Measurements from ENCODE around the gene ELAVL1. TPM values are rescaled to one million over a fixed set of nuclear protein-coding genes. Genes with fewer than 3 reads are reported as not detected.
"Not testable (repeated sequence)": the region's sequence is repeated elsewhere in the genome, so short reads cannot be mapped to it uniquely, and the experiment has no call there.

Gene ELAVL1
- total RNA-seq, 1 experiment from 2014 or later, result 87.2 TPM

DNA sequence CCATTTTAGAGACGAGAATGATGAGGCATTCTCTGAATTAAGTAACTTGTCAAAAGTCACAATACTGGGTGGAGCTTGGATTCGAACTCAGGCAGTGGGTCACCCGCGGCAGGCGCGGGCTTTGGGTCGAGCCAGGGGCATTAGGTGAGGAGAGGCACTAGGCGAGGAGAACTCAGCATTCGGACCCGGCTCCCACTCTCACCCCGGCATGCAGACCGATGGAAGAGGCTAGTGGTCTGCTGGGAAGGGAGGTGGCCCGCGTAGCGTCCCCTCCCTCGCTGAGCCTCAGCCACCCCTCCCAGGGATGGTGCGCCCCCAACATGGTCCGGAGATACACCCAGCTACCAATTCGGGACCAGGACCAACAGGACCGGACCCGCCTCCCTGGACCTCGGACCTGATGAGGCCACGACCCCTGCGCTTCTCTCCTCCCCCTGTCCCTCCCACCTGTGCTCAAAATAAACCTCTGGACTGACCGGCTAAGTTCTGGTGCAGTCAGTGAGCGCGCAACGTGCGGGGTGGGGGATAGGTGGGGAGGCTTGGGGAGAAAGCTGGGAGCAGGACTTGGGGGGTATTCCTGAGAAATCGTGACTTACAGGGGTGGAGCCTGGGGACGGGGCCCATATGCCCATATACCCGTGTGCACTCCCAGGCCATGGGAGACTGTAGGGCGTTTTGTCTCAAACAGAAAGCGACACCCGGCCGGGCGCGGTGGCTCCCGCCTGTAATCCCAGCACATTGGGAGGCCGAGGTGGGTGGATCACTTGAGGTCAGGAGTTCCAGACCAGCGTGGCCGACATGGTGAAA is 86.6 kb downstream of the ELAVL1 start:
- Histone ChIP-seq H3K9me2 (replicated peaks; ENCODE audit: low read length) (no peaks in the 10 kb centered on the region), H3K9ac (ENCODE audit: low read length) (no peak overlapping the region), H3K27ac (ENCODE audit: low read length) (no peak overlapping the region), H3K4me2 (ENCODE audit: low read length) (peak overlapping the region; percentile 90; the same call in 1 of the 2 replicates), H3F3A (ENCODE audit: low read length, unreplicated experiment) (no peaks in the 10 kb centered on the region), H3K9me3 (ENCODE audit: low read length) (no peaks in the 10 kb centered on the region), H3K4me1 (ENCODE audit: insufficient read depth, low read length) (peaks cover 33% of the 10 kb centered on the region), H2AFZ (ENCODE audit: low read length) (no peak overlapping the region), H4K20me1 (ENCODE audit: low read length) (0 out of 2 replicates have a peak, but pooled peaks cover 4% of the 10 kb centered on the region), H3K36me3 (ENCODE audit: low read depth, low read length) (no peaks in the 10 kb centered on the region; the same call in 1 of the 2 replicates), H3K4me3 (ENCODE audit: low read length) (0 out of 2 replicates have a peak overlapping the region, but pooled peaks have one; percentile 74), H3K27me3 (ENCODE audit: low read length) (no peaks in the 10 kb centered on the region), H3K79me2 (ENCODE audit: low read length) (peaks cover 9% of the 10 kb centered on the region; the same call in 1 of the 2 replicates)
- intact Hi-C loops (cut with micrococcal nuclease), result no loop called here
- ChIA-PET CTCF (interaction anchor here (1.7 to 2.6 kb wide), 3 partner anchors 15 to 50 kb away, joined by 7 to 19 read pairs (median 8); partner anchors contain the start of gene MAP2K7), POLR2A (ENCODE audit: unreplicated experiment) (interaction anchor here (0.6 kb wide), 1 partner anchor 524 kb away, joined by 4 read pairs; no protein-coding TSS in a partner anchor)
- TF ChIP-seq EZH2 (IDR thresholded peaks at IDR 0.05; ENCODE audit: low read length, unreplicated experiment) (no peak), EZH2phosphoT487 (IDR thresholded peaks at IDR 0.05; ENCODE audit: borderline replicate concordance, low read length) (no peak)
- TF ChIP-seq, protein P1, sequence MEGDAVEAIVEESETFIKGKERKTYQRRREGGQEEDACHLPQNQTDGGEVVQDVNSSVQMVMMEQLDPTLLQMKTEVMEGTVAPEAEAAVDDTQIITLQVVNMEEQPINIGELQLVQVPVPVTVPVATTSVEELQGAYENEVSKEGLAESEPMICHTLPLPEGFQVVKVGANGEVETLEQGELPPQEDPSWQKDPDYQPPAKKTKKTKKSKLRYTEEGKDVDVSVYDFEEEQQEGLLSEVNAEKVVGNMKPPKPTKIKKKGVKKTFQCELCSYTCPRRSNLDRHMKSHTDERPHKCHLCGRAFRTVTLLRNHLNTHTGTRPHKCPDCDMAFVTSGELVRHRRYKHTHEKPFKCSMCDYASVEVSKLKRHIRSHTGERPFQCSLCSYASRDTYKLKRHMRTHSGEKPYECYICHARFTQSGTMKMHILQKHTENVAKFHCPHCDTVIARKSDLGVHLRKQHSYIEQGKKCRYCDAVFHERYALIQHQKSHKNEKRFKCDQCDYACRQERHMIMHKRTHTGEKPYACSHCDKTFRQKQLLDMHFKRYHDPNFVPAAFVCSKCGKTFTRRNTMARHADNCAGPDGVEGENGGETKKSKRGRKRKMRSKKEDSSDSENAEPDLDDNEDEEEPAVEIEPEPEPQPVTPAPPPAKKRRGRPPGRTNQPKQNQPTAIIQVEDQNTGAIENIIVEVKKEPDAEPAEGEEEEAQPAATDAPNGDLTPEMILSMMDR (conservative IDR thresholded peaks at IDR 0.05; ENCODE audit: low read depth, low read length), result no peak
- ATAC-seq (no peak), DNase-seq (no peak)
- no TSS peak for BruUV-seq (replicated peaks)

DNA sequence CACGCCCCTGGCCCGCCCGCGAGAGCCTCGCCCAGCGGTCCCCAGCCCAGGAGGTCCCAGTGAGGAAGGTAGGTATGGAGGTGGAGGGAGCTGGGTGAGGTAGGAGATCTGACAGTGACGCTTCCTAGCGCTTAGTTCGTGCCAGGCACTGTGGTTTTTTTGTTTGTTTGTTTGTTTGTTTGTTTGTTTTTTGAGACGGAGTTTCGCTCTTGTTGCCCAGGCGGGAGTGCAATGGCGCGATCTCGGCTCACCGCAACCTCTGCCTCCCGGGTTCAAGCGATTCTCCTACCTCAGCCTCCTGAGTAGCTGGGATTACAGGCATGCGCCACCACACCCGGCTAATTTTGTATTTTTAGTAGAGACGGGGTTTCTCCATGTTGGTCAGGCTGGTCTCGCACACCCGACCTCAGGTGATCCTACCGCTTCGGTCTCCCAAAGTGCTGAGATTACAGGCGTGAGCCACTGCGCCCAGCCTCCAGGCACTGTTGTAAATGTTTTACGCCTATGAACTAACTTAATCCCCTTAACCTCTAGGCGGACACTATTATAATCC is 87.3 kb downstream of the ELAVL1 start:
- ATAC-seq; H3F3A ChIP-seq (ENCODE audit: low read length, unreplicated experiment); H3K79me2 ChIP-seq (ENCODE audit: low read length); POLR2A ChIA-PET (ENCODE audit: unreplicated experiment); H3K27me3 ChIP-seq (ENCODE audit: low read length); intact Hi-C loops (cut with micrococcal nuclease); H3K36me3 ChIP-seq (ENCODE audit: low read depth, low read length); H4K20me1 ChIP-seq (ENCODE audit: low read length); H3K9me2 ChIP-seq (replicated peaks; ENCODE audit: low read length); H3K9me3 ChIP-seq (ENCODE audit: low read length); H3K27ac ChIP-seq (ENCODE audit: low read length); DNase-seq; BruUV-seq (replicated peaks): not testable (repeated sequence)
- peaks cover 33% of the 10 kb centered on the region for H3K4me1 ChIP-seq (ENCODE audit: insufficient read depth, low read length)
- CTCF ChIA-PET, result interaction anchor here (0.6 to 1.7 kb wide), 4 partner anchors 15 to 240 kb away, joined by 3 to 8 read pairs (median 6); no protein-coding TSS in a partner anchor
- H3K4me3 ChIP-seq (ENCODE audit: low read length), result peak overlapping the region; percentile 74
- peak overlapping the region; percentile 87 for H2AFZ ChIP-seq (ENCODE audit: low read length)
- H3K4me2 ChIP-seq (ENCODE audit: low read length), result peak overlapping the region; percentile 90
- peak overlapping the region; percentile 73; the same call in 1 of the 2 replicates for H3K9ac ChIP-seq (ENCODE audit: low read length)

DNA sequence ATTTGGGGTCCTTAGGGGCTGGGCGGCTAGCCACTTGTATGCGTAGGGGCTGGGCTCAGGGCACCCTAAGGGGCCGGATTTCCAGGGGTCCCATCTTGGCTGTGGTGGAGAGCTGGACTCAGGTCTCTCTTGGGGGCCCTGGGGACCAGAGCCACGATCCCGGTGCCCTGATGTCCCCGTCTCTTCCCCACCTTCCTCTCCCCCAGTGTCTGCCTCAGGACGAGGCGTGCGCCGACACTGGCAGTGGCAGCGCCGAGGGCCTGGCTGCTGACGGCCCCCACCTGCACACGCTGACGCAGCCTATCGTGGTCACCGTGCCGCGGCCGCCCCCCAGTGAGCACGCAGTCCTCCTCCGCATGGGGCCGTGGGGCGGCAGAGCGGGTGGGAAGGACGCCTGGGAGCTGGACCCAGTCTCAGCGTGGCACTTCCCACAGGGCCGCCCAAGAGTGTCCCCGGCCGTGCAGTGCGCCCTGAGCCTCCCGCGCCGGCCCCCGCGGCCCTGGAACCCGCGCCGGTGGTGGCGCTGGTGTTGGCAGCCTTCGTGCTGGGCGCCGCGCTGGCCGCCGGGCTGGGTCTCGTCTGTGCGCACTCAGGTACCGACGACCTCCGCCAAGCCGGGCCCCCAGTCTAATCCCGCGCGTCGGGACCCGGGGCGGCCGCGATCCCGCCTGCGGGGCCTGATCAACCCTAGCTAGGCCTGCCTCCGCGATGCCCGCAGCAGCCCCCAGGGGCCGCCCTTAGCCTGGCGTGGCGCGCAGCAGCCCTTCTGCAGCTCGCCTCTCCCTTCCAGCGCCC is 88.0 kb downstream of the ELAVL1 start:
- Histone ChIP-seq H3K79me2 (ENCODE audit: low read length) (peaks cover 9% of the 10 kb centered on the region; the same call in 1 of the 2 replicates), H3K4me2 (ENCODE audit: low read length) (peak overlapping the region; percentile 90), H3K4me1 (ENCODE audit: insufficient read depth, low read length) (peaks cover 33% of the 10 kb centered on the region), H3K4me3 (ENCODE audit: low read length) (peak overlapping the region; percentile 74), H3K9me3 (ENCODE audit: low read length) (no peaks in the 10 kb centered on the region), H3K36me3 (ENCODE audit: low read depth, low read length) (no peaks in the 10 kb centered on the region; the same call in 1 of the 2 replicates), H3K9ac (ENCODE audit: low read length) (peak overlapping the region; percentile 73), H3K9me2 (replicated peaks; ENCODE audit: low read length) (no peaks in the 10 kb centered on the region), H3K27ac (ENCODE audit: low read length) (no peak overlapping the region), H4K20me1 (ENCODE audit: low read length) (0 out of 2 replicates have a peak, but pooled peaks cover 4% of the 10 kb centered on the region), H3F3A (ENCODE audit: low read length, unreplicated experiment) (no peaks in the 10 kb centered on the region), H3K27me3 (ENCODE audit: low read length) (no peaks in the 10 kb centered on the region), H2AFZ (ENCODE audit: low read length) (peak overlapping the region; percentile 87)
- TF ChIP-seq, protein P1 (conservative IDR thresholded peaks at IDR 0.05; ENCODE audit: low read depth, low read length), result peak; percentile 76
- no peak for TF ChIP-seq EZH2 (IDR thresholded peaks at IDR 0.05; ENCODE audit: low read length, unreplicated experiment)
- ChIA-PET POLR2A (ENCODE audit: unreplicated experiment) (interaction anchor here (0.5 to 0.7 kb wide), 2 partner anchors 14 to 19 kb away, joined by 3 to 5 read pairs; partner anchors contain the start of gene MAP2K7), CTCF (interaction anchor here (0.6 to 1.7 kb wide), 4 partner anchors 14 to 241 kb away, joined by 3 to 8 read pairs (median 6); no protein-coding TSS in a partner anchor)
- ATAC-seq (peak; percentile 39), DNase-seq (peak; percentile 75)
- no TSS peak for BruUV-seq (replicated peaks)
- intact Hi-C loops (cut with micrococcal nuclease), result no loop called here
